ENCODE data around the gene BBS2. TPM values are rescaled to one million over a fixed set of nuclear protein-coding genes. Genes with fewer than 3 reads are reported as not detected.

Gene BBS2
- total RNA-seq (2014; rRNA removed; shearing (Covaris generic); ENCODE audit: low replicate concordance), result 55.5 and 66.2 TPM in 2 replicates

DNA sequence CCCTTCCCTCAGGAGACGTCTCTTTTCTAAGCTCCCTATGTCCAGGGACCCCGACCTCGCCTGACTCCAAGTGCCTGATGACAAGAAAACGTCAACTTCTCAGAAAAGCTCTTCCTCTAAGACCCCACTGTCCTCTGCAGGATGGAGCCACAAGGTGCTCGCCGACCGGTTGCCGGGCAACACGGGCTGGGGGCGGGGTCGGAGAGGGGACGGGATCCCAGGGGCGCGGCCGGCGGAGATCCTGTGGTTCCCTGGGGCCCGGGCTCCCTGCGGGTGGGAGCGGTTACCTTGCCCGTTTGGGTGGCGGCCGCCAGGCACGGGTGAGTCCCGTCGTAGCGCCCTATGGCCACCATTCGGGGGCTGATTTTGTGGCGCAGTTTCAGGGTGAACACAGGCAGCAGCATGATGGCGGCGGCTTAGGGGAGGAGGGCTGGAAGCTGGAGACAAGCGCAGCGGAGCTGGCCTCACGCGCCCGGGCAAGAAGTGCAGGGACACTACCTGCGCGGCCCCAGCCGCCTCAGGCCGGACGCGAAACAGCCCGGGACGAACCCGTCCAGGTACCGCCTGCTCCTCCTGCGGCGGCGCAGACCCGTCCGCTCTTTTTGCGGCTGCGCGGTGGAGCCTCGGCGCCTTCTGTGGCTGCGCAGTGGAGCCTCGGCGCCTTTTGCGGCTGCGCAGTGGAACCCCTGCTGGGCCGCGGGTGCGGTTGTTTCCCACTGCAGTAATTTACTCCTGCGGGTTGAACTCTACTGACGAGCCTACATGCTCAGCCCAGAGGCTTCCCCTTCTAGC is at the start of gene BBS2:
Gene BBS2 (minus strand): TSS at position 566 of the 792 bp plus-strand sequence. CDS start 162 bp downstream, at position 404.
- Histone ChIP-seq H3K4me3 (ENCODE audit: low read length) (peak within 1 kb of the TSS; percentile 96), H3K9me3 (ENCODE audit: low read length) (no peaks in the 10 kb centered on the region), H4K20me1 (ENCODE audit: insufficient read depth, low read depth, low read length) (no peaks in the 10 kb centered on the region; the same call in 1 of the 2 replicates), H3K27ac (ENCODE audit: low read length) (peak within 1 kb of the TSS; percentile 52), H3K9ac (ENCODE audit: low read length) (peak within 1 kb of the TSS; percentile 92), H3K9me2 (replicated peaks; ENCODE audit: insufficient read depth, low read length) (no peaks in the 10 kb centered on the region), H3K4me2 (ENCODE audit: low read depth, low read length, poor library complexity, severe bottlenecking) (peak within 1 kb of the TSS; percentile 79), H3K4me1 (ENCODE audit: low read length) (peaks cover 34% of the 10 kb centered on the region), H3K27me3 (ENCODE audit: low read length) (no peaks in the 10 kb centered on the region), H3K79me2 (ENCODE audit: low read length) (peaks cover 32% of the 10 kb centered on the region), H2AFZ (ENCODE audit: low read length) (peak within 1 kb of the TSS; percentile 97), H3K36me3 (ENCODE audit: insufficient read depth, low read length) (no peaks in the 10 kb centered on the region)
- DNase-seq, result peak; percentile 96

- Histone ChIP-seq H3K9me2 (replicated peaks; ENCODE audit: insufficient read depth, low read length) (no peaks in the 10 kb centered on the region), H2AFZ (ENCODE audit: low read length) (no peak within 1 kb of the TSS), H3K4me2 (ENCODE audit: low read depth, low read length, poor library complexity, severe bottlenecking) (no peak within 1 kb of the TSS), H3K79me2 (ENCODE audit: low read length) (no peaks in the 10 kb centered on the region), H3K27ac (ENCODE audit: low read length) (no peak within 1 kb of the TSS), H3K4me3 (ENCODE audit: low read length) (no peak within 1 kb of the TSS), H3K4me1 (ENCODE audit: low read length) (no peaks in the 10 kb centered on the region), H4K20me1 (ENCODE audit: insufficient read depth, low read depth, low read length) (no peaks in the 10 kb centered on the region), H3K36me3 (ENCODE audit: insufficient read depth, low read length) (no peaks in the 10 kb centered on the region), H3K27me3 (ENCODE audit: low read length) (no peaks in the 10 kb centered on the region), H3K9ac (ENCODE audit: low read length) (no peak within 1 kb of the TSS), H3K9me3 (ENCODE audit: low read length) (no peaks in the 10 kb centered on the region)
- DNase-seq, result no peak
These were observed 45.1 kb upstream of the BBS2 start, which contains the start of gene MT4 for GRCh38 chr16:56564793-56565477. MT4 (plus strand) TSS chr16:56565073; CDS start chr16:56565129, 56 bp downstream.

- H3K27ac ChIP-seq (ENCODE audit: low read length), result no peak overlapping the region
- H3K9me3 ChIP-seq (ENCODE audit: low read length), result no peaks in the 10 kb centered on the region
- H2AFZ ChIP-seq (ENCODE audit: low read length), result no peak overlapping the region
- H3K4me2 ChIP-seq (ENCODE audit: low read depth, low read length, poor library complexity, severe bottlenecking), result no peak overlapping the region
- H3K36me3 ChIP-seq (ENCODE audit: insufficient read depth, low read length), result no peaks in the 10 kb centered on the region
- H3K27me3 ChIP-seq (ENCODE audit: low read length), result no peaks in the 10 kb centered on the region
- H3K4me1 ChIP-seq (ENCODE audit: low read length), result no peaks in the 10 kb centered on the region
- H3K9me2 ChIP-seq (replicated peaks; ENCODE audit: insufficient read depth, low read length), result no peaks in the 10 kb centered on the region
- H3K79me2 ChIP-seq (ENCODE audit: low read length), result no peaks in the 10 kb centered on the region
- DNase-seq, result no peak
- H3K9ac ChIP-seq (ENCODE audit: low read length), result no peak overlapping the region
- H4K20me1 ChIP-seq (ENCODE audit: insufficient read depth, low read depth, low read length), result no peaks in the 10 kb centered on the region
- H3K4me3 ChIP-seq (ENCODE audit: low read length), result no peak overlapping the region
These were observed 41.3 kb upstream of the BBS2 start for GRCh38 chr16:56561126-56561525.

DNA sequence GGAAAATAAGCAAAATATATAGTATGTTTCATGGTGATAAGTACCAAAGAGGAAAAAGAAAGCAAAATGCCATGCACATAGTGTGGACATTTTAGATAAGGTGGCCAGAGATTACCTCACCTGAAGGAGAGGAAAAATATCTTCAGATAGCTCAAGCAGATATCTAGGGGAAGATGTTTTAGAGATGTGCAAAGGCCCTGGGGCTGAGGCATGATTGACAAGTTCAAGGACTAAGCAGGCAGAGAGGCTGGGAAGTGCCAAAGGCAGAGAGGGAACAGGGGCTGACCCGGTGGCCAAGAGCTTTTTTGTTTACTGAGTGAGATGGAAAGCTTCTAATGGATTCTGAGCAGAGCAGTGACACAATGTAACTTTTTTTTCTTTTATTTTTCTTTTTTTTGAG is 40.6 kb upstream of the BBS2 start:
- Histone ChIP-seq H3K9me3 (ENCODE audit: low read length) (no peaks in the 10 kb centered on the region), H3K27ac (ENCODE audit: low read length) (no peak overlapping the region), H2AFZ (ENCODE audit: low read length) (no peak overlapping the region), H3K4me3 (ENCODE audit: low read length) (no peak overlapping the region), H3K79me2 (ENCODE audit: low read length) (no peaks in the 10 kb centered on the region), H3K4me1 (ENCODE audit: low read length) (no peaks in the 10 kb centered on the region), H3K36me3 (ENCODE audit: insufficient read depth, low read length) (no peaks in the 10 kb centered on the region), H3K9me2 (replicated peaks; ENCODE audit: insufficient read depth, low read length) (no peaks in the 10 kb centered on the region), H3K9ac (ENCODE audit: low read length) (no peak overlapping the region), H3K4me2 (ENCODE audit: low read depth, low read length, poor library complexity, severe bottlenecking) (no peak overlapping the region), H3K27me3 (ENCODE audit: low read length) (no peaks in the 10 kb centered on the region), H4K20me1 (ENCODE audit: insufficient read depth, low read depth, low read length) (no peaks in the 10 kb centered on the region)
- DNase-seq, result no peak

GRCh38 chr16:56559109-56559508 is 39.3 kb upstream of the BBS2 start:
- H3K27me3 ChIP-seq (ENCODE audit: low read length), result no peaks in the 10 kb centered on the region
- no peak for DNase-seq
- no peak overlapping the region for H3K4me2 ChIP-seq (ENCODE audit: low read depth, low read length, poor library complexity, severe bottlenecking)
- no peak overlapping the region for H2AFZ ChIP-seq (ENCODE audit: low read length)
- no peak overlapping the region for H3K4me3 ChIP-seq (ENCODE audit: low read length)
- no peak overlapping the region for H3K9ac ChIP-seq (ENCODE audit: low read length)
- no peaks in the 10 kb centered on the region for H3K9me2 ChIP-seq (replicated peaks; ENCODE audit: insufficient read depth, low read length)
- no peaks in the 10 kb centered on the region for H3K36me3 ChIP-seq (ENCODE audit: insufficient read depth, low read length)
- no peaks in the 10 kb centered on the region for H3K79me2 ChIP-seq (ENCODE audit: low read length)
- H3K4me1 ChIP-seq (ENCODE audit: low read length), result no peaks in the 10 kb centered on the region
- H3K27ac ChIP-seq (ENCODE audit: low read length), result no peak overlapping the region
- H3K9me3 ChIP-seq (ENCODE audit: low read length), result no peaks in the 10 kb centered on the region
- no peaks in the 10 kb centered on the region for H4K20me1 ChIP-seq (ENCODE audit: insufficient read depth, low read depth, low read length)

- H3K36me3 ChIP-seq (ENCODE audit: insufficient read depth, low read length), result no peaks in the 10 kb centered on the region
- H3K9me3 ChIP-seq (ENCODE audit: low read length), result no peaks in the 10 kb centered on the region
- H3K9ac ChIP-seq (ENCODE audit: low read length), result no peak overlapping the region
- no peaks in the 10 kb centered on the region for H3K79me2 ChIP-seq (ENCODE audit: low read length)
- no peaks in the 10 kb centered on the region for H4K20me1 ChIP-seq (ENCODE audit: insufficient read depth, low read depth, low read length)
- DNase-seq, result no peak
- no peak overlapping the region for H3K4me2 ChIP-seq (ENCODE audit: low read depth, low read length, poor library complexity, severe bottlenecking)
- no peak overlapping the region for H3K27ac ChIP-seq (ENCODE audit: low read length)
- no peaks in the 10 kb centered on the region for H3K4me1 ChIP-seq (ENCODE audit: low read length)
- H3K9me2 ChIP-seq (replicated peaks; ENCODE audit: insufficient read depth, low read length), result no peaks in the 10 kb centered on the region
- H3K27me3 ChIP-seq (ENCODE audit: low read length), result no peaks in the 10 kb centered on the region
- no peak overlapping the region for H3K4me3 ChIP-seq (ENCODE audit: low read length)
- no peak overlapping the region for H2AFZ ChIP-seq (ENCODE audit: low read length)
These were observed 38.4 kb upstream of the BBS2 start for GRCh38 chr16:56558024-56558747.

DNA sequence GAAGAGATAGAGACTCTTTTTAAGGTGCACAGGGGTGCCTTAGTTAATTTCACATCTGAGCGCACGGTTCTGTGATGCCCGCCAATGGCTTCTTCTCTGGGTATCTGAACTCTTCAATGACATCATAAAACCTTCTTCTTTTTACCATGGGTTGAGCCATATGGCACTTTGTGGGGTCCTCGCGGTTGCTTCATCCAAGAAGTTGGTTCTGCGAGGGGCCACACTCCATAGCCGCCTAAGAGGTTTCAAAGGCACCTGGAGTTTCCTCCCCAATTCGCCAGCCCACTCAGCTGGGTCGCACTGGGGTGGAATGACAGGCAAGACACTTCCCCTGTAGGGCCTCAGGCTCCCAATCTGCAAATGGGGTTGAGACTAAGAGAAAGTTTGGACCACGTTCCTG is 34.6 kb upstream of the BBS2 start:
- no peaks in the 10 kb centered on the region for H3K9me3 ChIP-seq (ENCODE audit: low read length)
- no peaks in the 10 kb centered on the region for H3K36me3 ChIP-seq (ENCODE audit: insufficient read depth, low read length)
- H4K20me1 ChIP-seq (ENCODE audit: insufficient read depth, low read depth, low read length), result no peaks in the 10 kb centered on the region
- H3K27me3 ChIP-seq (ENCODE audit: low read length), result no peaks in the 10 kb centered on the region
- H3K4me1 ChIP-seq (ENCODE audit: low read length), result no peaks in the 10 kb centered on the region
- H2AFZ ChIP-seq (ENCODE audit: low read length), result no peak overlapping the region
- no peak overlapping the region for H3K9ac ChIP-seq (ENCODE audit: low read length)
- H3K4me3 ChIP-seq (ENCODE audit: low read length), result no peak overlapping the region
- no peak overlapping the region for H3K27ac ChIP-seq (ENCODE audit: low read length)
- DNase-seq, result no peak
- H3K9me2 ChIP-seq (replicated peaks; ENCODE audit: insufficient read depth, low read length), result no peaks in the 10 kb centered on the region
- H3K79me2 ChIP-seq (ENCODE audit: low read length), result no peaks in the 10 kb centered on the region
- H3K4me2 ChIP-seq (ENCODE audit: low read depth, low read length, poor library complexity, severe bottlenecking), result no peak overlapping the region
